ENCODE measurements around the gene PACRG.

Gene PACRG

DNA sequence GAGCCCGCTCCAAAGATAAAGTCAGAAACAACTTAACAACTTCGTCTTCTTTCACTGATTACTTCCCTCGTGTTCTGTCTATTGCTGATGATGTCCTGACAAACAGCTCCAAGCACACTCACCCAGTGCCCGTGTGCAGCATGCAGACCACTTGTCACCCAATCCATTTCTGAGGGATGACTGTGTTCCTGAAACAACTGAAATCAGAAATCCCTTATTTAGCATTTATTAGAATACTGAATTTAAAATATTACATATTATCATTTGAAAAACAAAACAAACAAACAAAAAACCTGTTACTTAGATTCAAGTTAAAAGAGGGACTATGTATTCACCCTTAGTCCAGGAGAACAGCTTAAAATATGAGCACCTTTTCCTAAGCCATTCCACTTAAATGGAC, 463.0 kb downstream of the PACRG start:
- H3K4me3 ChIP-seq: no peak overlapping the region
- DNase-seq (ENCODE audit: low spot score): no peak
- TF ChIP-seq CTCF (IDR thresholded peaks at IDR 0.05): no peak
- no peak overlapping the region for H3K27ac ChIP-seq

GRCh38 chr6:163191704-163192537, 464.1 kb downstream of the PACRG start:
- no peak overlapping the region for H3K4me3 ChIP-seq
- H3K27ac ChIP-seq: no peak overlapping the region
- no peak for DNase-seq (ENCODE audit: low spot score)
- TF ChIP-seq CTCF (IDR thresholded peaks at IDR 0.05): no peak

GRCh38 chr6:163192591-163192990, 464.8 kb downstream of the PACRG start:
- TF ChIP-seq CTCF (IDR thresholded peaks at IDR 0.05): no peak
- Histone ChIP-seq H3K27ac (no peak overlapping the region), H3K4me3 (no peak overlapping the region)
- no peak for DNase-seq (ENCODE audit: low spot score)

GRCh38 chr6:163193326-163193725, 465.6 kb downstream of the PACRG start:
- H3K27ac ChIP-seq: no peak overlapping the region
- no peak for TF ChIP-seq CTCF (IDR thresholded peaks at IDR 0.05)
- no peak overlapping the region for H3K4me3 ChIP-seq
- DNase-seq (ENCODE audit: low spot score): no peak

GRCh38 chr6:163195721-163196691, 468.2 kb downstream of the PACRG start:
- no peak for TF ChIP-seq CTCF (IDR thresholded peaks at IDR 0.05)
- DNase-seq (ENCODE audit: low spot score): no peak
- H3K4me3 ChIP-seq: no peak overlapping the region
- no peak overlapping the region for H3K27ac ChIP-seq

GRCh38 chr6:163197839-163198238, 470.1 kb downstream of the PACRG start:
- TF ChIP-seq CTCF (IDR thresholded peaks at IDR 0.05): no peak
- Histone ChIP-seq H3K4me3 (no peak overlapping the region), H3K27ac (no peak overlapping the region)
- no peak for DNase-seq (ENCODE audit: low spot score)
